Measurements from ENCODE around the gene ACADL. TPM values are rescaled to one million over a fixed set of nuclear protein-coding genes. Genes with fewer than 3 reads are reported as not detected.

The ACADL gene
- total RNA-seq, 1 donor from 2014 or later, result not detected

GRCh38 chr2:210264282-210264681 lies 39.0 kb upstream of the ACADL start:
- Mint-ChIP-seq H3K36me3 (ENCODE audit: low read depth) (no peaks in the 10 kb centered on the region), H3K27me3 (ENCODE audit: low read depth) (peaks cover 14% of the 10 kb centered on the region), H3K9me3 (ENCODE audit: low read depth) (no peaks in the 10 kb centered on the region), H3K27ac (ENCODE audit: unreplicated experiment) (no peak overlapping the region), H3K4me3 (ENCODE audit: unreplicated experiment) (no peak overlapping the region), H3K4me1 (ENCODE audit: low read depth) (no peaks in the 10 kb centered on the region)
- DNase-seq (ENCODE audit: low spot score), result no peak
- TF ChIP-seq CTCF (IDR thresholded peaks at IDR 0.05), result no peak

GRCh38 chr2:210263841-210264240 lies 38.6 kb upstream of the ACADL start:
- Mint-ChIP-seq H3K9me3 (ENCODE audit: low read depth) (no peaks in the 10 kb centered on the region), H3K4me3 (ENCODE audit: unreplicated experiment) (no peak overlapping the region), H3K4me1 (ENCODE audit: low read depth) (no peaks in the 10 kb centered on the region), H3K36me3 (ENCODE audit: low read depth) (no peaks in the 10 kb centered on the region), H3K27me3 (ENCODE audit: low read depth) (peaks cover 10% of the 10 kb centered on the region), H3K27ac (ENCODE audit: unreplicated experiment) (no peak overlapping the region)
- DNase-seq (ENCODE audit: low spot score), result no peak
- no peak for TF ChIP-seq CTCF (IDR thresholded peaks at IDR 0.05)

GRCh38 chr2:210262036-210262435 lies 36.8 kb upstream of the ACADL start:
- Mint-ChIP-seq H3K27ac (ENCODE audit: unreplicated experiment) (no peak overlapping the region), H3K36me3 (ENCODE audit: low read depth) (no peaks in the 10 kb centered on the region), H3K27me3 (ENCODE audit: low read depth) (peaks cover 6% of the 10 kb centered on the region), H3K4me3 (ENCODE audit: unreplicated experiment) (no peak overlapping the region), H3K9me3 (ENCODE audit: low read depth) (peaks cover 1% of the 10 kb centered on the region), H3K4me1 (ENCODE audit: low read depth) (no peaks in the 10 kb centered on the region)
- DNase-seq (ENCODE audit: low spot score), result no peak
- no peak for TF ChIP-seq CTCF (IDR thresholded peaks at IDR 0.05)

GRCh38 chr2:210259687-210260086 lies 34.4 kb upstream of the ACADL start:
- Mint-ChIP-seq H3K27me3 (ENCODE audit: low read depth) (peaks cover 4% of the 10 kb centered on the region), H3K4me1 (ENCODE audit: low read depth) (no peaks in the 10 kb centered on the region), H3K36me3 (ENCODE audit: low read depth) (no peaks in the 10 kb centered on the region), H3K27ac (ENCODE audit: unreplicated experiment) (no peak overlapping the region), H3K4me3 (ENCODE audit: unreplicated experiment) (no peak overlapping the region), H3K9me3 (ENCODE audit: low read depth) (peaks cover 2% of the 10 kb centered on the region)
- TF ChIP-seq CTCF (IDR thresholded peaks at IDR 0.05), result no peak
- no peak for DNase-seq (ENCODE audit: low spot score)

GRCh38 chr2:210252699-210253606 lies 27.7 kb upstream of the ACADL start:
- TF ChIP-seq CTCF (IDR thresholded peaks at IDR 0.05), result no peak
- no peak for DNase-seq (ENCODE audit: low spot score)
- no peaks in the 10 kb centered on the region for H3K36me3 Mint-ChIP-seq (ENCODE audit: low read depth)
- no peaks in the 10 kb centered on the region for H3K4me1 Mint-ChIP-seq (ENCODE audit: low read depth)
- no peak overlapping the region for H3K4me3 Mint-ChIP-seq (ENCODE audit: unreplicated experiment)
- peaks cover 10% of the 10 kb centered on the region for H3K27me3 Mint-ChIP-seq (ENCODE audit: low read depth)
- H3K9me3 Mint-ChIP-seq (ENCODE audit: low read depth), result peaks cover 2% of the 10 kb centered on the region
- H3K27ac Mint-ChIP-seq (ENCODE audit: unreplicated experiment), result no peak overlapping the region
